Aortic smooth muscle cell (primary cell): Measurements from ENCODE around the gene RPL37A. TPM values are rescaled to one million over a fixed set of nuclear protein-coding genes. Genes with fewer than 3 reads are reported as not detected.

Experiments used
- total RNA-seq: library from RNA; depleted of rRNA; stranded (reverse); fragments of >200 nt; gene quantifications from 2 replicates; pipeline ENCODE4 v1.2.3, GENCODE V29; 2014

The RPL37A gene
- total RNA-seq: 3,491 and 3,651 TPM in 2 replicates

GRCh38 chr2:216498379-216499352 is at the start of gene RPL37A:
Gene RPL37A, plus strand, starts transcription at chr2:216498844. Its CDS starts 31 bp downstream, at chr2:216498875.

Other genes with a start within 250 kb of the RPL37A start
- gene MARCHF4, start 126.4 kb upstream of the RPL37A start, total RNA-seq: 2.1 and 4.5 TPM in 2 replicates
- gene SMARCAL1, start 86.4 kb upstream of the RPL37A start, total RNA-seq: 14.5 and 16.0 TPM in 2 replicates
- 807 and 1,153 TPM in 2 replicates for gene IGFBP2, start 134.6 kb downstream of the RPL37A start, total RNA-seq
- gene IGFBP5, start 196.7 kb downstream of the RPL37A start, total RNA-seq: 139 and 270 TPM in 2 replicates